ENCODE data around the gene ARHGAP45. TPM values are rescaled to one million over a fixed set of nuclear protein-coding genes. Genes with fewer than 3 reads are reported as not detected.

ARHGAP45 gene
- total RNA-seq, 2 experiments from 2014 or later, result 123 to 136 TPM

GRCh38 chr19:1081301-1082164 lies 14.6 kb downstream of the ARHGAP45 start:
- CTCF ChIA-PET, result interaction anchor here (0.6 to 1.1 kb wide), 4 partner anchors 13 to 383 kb away, joined by 3 to 5 read pairs (median 3); partner anchors contain the start of gene ARHGAP45
- no peak for DNase-seq
- Mint-ChIP-seq H3K9me3 (no peaks in the 10 kb centered on the region), H3K36me3 (ENCODE audit: low read depth) (peaks cover 54% of the 10 kb centered on the region), H3K4me3 (no peak overlapping the region), H3K27ac (no peak overlapping the region), H3K4me1 (ENCODE audit: low read depth) (peaks cover 57% of the 10 kb centered on the region), H3K27me3 (ENCODE audit: low read depth) (no peaks in the 10 kb centered on the region)
- intact Hi-C loops (cut with micrococcal nuclease), result loop anchor here (1.0 to 2.0 kb wide), 2 partner anchors 14 to 15 kb away; partner anchors contain the start of genes ARHGAP45 and POLR2E

- intact Hi-C loops (cut with micrococcal nuclease), result loop anchor here (1.0 to 2.0 kb wide), 2 partner anchors 13 to 16 kb away; partner anchors contain the start of genes ARHGAP45 and POLR2E
- Mint-ChIP-seq H3K27me3 (ENCODE audit: low read depth) (no peaks in the 10 kb centered on the region), H3K36me3 (ENCODE audit: low read depth) (peaks cover 52% of the 10 kb centered on the region), H3K4me1 (ENCODE audit: low read depth) (peaks cover 54% of the 10 kb centered on the region), H3K27ac (peak overlapping the region; percentile 24), H3K4me3 (no peak overlapping the region), H3K9me3 (no peaks in the 10 kb centered on the region)
- CTCF ChIA-PET, result interaction anchor here (0.6 kb wide), 1 partner anchor 12 kb away, joined by 5 read pairs; no protein-coding TSS in a partner anchor
- peak; percentile 92 for DNase-seq
These were observed 15.4 kb downstream of the ARHGAP45 start for GRCh38 chr19:1082165-1082927.

- H3K27ac Mint-ChIP-seq, result no peak overlapping the region
- H3K4me3 Mint-ChIP-seq, result no peak overlapping the region
- no peaks in the 10 kb centered on the region for H3K27me3 Mint-ChIP-seq (ENCODE audit: low read depth)
- intact Hi-C loops (cut with micrococcal nuclease), result loop anchor here (1.0 to 2.0 kb wide), 2 partner anchors 12 to 16 kb away; partner anchors contain the start of genes ARHGAP45 and POLR2E
- CTCF ChIA-PET, result no interaction called here
- peaks cover 50% of the 10 kb centered on the region for H3K36me3 Mint-ChIP-seq (ENCODE audit: low read depth)
- no peak for DNase-seq
- no peaks in the 10 kb centered on the region for H3K9me3 Mint-ChIP-seq
- H3K4me1 Mint-ChIP-seq (ENCODE audit: low read depth), result peaks cover 56% of the 10 kb centered on the region
These were observed 16.2 kb downstream of the ARHGAP45 start for GRCh38 chr19:1082928-1083816.

- peaks cover 59% of the 10 kb centered on the region for H3K4me1 Mint-ChIP-seq (ENCODE audit: low read depth)
- no peak for DNase-seq
- CTCF ChIA-PET, result no interaction called here
These were observed 17.3 kb downstream of the ARHGAP45 start for GRCh38 chr19:1084024-1084868.

GRCh38 chr19:1085053-1085658 lies 18.2 kb downstream of the ARHGAP45 start:
- peaks cover 55% of the 10 kb centered on the region for H3K4me1 Mint-ChIP-seq (ENCODE audit: low read depth)
- no peak for DNase-seq
- no peak overlapping the region for H3K4me3 Mint-ChIP-seq
- intact Hi-C loops (cut with micrococcal nuclease), result no loop called here
- peak overlapping the region; percentile 14 for H3K27ac Mint-ChIP-seq
- H3K36me3 Mint-ChIP-seq (ENCODE audit: low read depth), result peaks cover 39% of the 10 kb centered on the region
- CTCF ChIA-PET, result interaction anchor here (0.6 kb wide), 1 partner anchor 11 kb away, joined by 4 read pairs; no protein-coding TSS in a partner anchor
- no peaks in the 10 kb centered on the region for H3K9me3 Mint-ChIP-seq
- no peaks in the 10 kb centered on the region for H3K27me3 Mint-ChIP-seq (ENCODE audit: low read depth)

More at GRCh38 chr19:1084024-1084868, 17.3 kb downstream of the ARHGAP45 start:
- Mint-ChIP-seq H3K27me3 (ENCODE audit: low read depth) (no peaks in the 10 kb centered on the region), H3K4me3 (no peak overlapping the region), H3K36me3 (ENCODE audit: low read depth) (peaks cover 45% of the 10 kb centered on the region), H3K9me3 (no peaks in the 10 kb centered on the region), H3K27ac (no peak overlapping the region)
- intact Hi-C loops (cut with micrococcal nuclease), result no loop called here

GRCh38 chr19:1085676-1086442 lies 18.9 kb downstream of the ARHGAP45 start:
- Mint-ChIP-seq H3K27me3 (ENCODE audit: low read depth) (no peaks in the 10 kb centered on the region), H3K9me3 (no peaks in the 10 kb centered on the region), H3K36me3 (ENCODE audit: low read depth) (peaks cover 32% of the 10 kb centered on the region), H3K4me3 (no peak overlapping the region), H3K27ac (peak overlapping the region; percentile 14), H3K4me1 (ENCODE audit: low read depth) (peaks cover 54% of the 10 kb centered on the region)
- DNase-seq, result no peak
- intact Hi-C loops (cut with micrococcal nuclease), result no loop called here
- CTCF ChIA-PET, result interaction anchor here (0.6 to 0.9 kb wide), 2 partner anchors 11 to 84 kb away, joined by 3 to 4 read pairs; no protein-coding TSS in a partner anchor

DNA sequence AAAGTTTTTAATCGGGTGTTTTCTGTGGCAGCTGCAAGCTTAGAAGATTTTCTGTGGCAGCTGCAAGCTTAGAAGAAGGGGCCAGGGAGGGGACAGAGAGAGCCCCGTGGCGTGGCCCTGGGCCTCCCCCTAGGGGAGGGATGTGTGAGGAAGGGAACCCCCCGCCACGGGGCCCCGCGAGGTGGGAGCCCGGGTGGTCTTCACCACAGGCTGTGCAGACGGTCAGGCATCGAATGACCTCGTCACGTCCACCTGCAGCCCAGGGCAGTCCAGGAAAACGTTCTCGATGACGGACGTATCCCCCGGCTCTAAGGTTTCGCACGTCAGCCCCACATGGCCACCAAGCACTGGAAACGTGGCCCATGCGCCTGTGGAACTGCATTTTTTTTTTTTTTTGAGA lies 19.6 kb downstream of the ARHGAP45 start:
- intact Hi-C loops (cut with micrococcal nuclease), result no loop called here
- no peak for DNase-seq
- no peaks in the 10 kb centered on the region for H3K27me3 Mint-ChIP-seq (ENCODE audit: low read depth)
- CTCF ChIA-PET, result interaction anchor here (0.6 to 1.5 kb wide), 3 partner anchors 11 to 107 kb away, joined by 3 to 4 read pairs (median 3); no protein-coding TSS in a partner anchor
- H3K36me3 Mint-ChIP-seq (ENCODE audit: low read depth), result peaks cover 27% of the 10 kb centered on the region
- H3K9me3 Mint-ChIP-seq, result no peaks in the 10 kb centered on the region
- H3K4me3 Mint-ChIP-seq, result no peak overlapping the region
- H3K4me1 Mint-ChIP-seq (ENCODE audit: low read depth), result peaks cover 53% of the 10 kb centered on the region
- no peak overlapping the region for H3K27ac Mint-ChIP-seq

GRCh38 chr19:1087813-1088415 lies 20.9 kb downstream of the ARHGAP45 start:
- Mint-ChIP-seq H3K9me3 (no peaks in the 10 kb centered on the region), H3K27me3 (ENCODE audit: low read depth) (no peaks in the 10 kb centered on the region), H3K4me3 (peak overlapping the region; percentile 8), H3K27ac (peak overlapping the region; percentile 81), H3K4me1 (ENCODE audit: low read depth) (peaks cover 47% of the 10 kb centered on the region), H3K36me3 (ENCODE audit: low read depth) (peaks cover 34% of the 10 kb centered on the region)
- intact Hi-C loops (cut with micrococcal nuclease), result loop anchor here (1.0 kb wide), 1 partner anchor 11 kb away; no protein-coding TSS in a partner anchor
- CTCF ChIA-PET, result interaction anchor here (0.6 to 1.5 kb wide), 2 partner anchors 12 to 23 kb away, joined by 3 to 4 read pairs; no protein-coding TSS in a partner anchor
- DNase-seq, result peak; percentile 59

DNA sequence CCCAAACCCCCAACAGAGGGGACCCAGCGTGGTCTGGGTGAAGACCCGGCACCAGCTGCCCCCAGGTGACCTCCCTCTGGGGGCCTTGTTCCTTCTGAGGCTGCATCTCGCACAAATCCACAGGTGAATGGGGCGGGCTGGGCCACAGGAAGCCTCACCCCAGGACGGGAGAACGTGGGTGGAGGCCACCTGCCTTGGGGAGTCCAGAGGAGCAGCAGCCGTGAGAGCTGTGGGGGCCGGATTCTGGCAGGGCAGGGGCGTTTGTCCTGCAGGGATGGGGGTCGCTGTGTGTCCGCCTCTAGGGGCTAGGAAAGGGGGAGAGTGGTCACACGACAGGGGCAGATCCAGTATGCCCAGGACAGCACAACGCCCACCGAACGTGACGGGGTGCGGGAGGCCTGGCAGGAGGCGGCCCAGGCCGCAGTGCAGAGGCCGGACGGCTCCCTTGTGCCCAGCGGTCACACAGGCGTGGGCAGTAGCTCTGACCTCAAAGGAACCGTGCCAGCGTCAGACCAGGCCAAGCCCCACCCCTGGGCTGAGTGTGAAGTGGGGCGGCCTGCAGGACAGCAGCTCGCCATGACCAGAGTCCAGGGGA lies 21.5 kb downstream of the ARHGAP45 start:
- Mint-ChIP-seq H3K9me3 (no peaks in the 10 kb centered on the region), H3K27me3 (ENCODE audit: low read depth) (no peaks in the 10 kb centered on the region), H3K4me3 (no peak overlapping the region), H3K27ac (peak overlapping the region; percentile 81), H3K4me1 (ENCODE audit: low read depth) (peaks cover 47% of the 10 kb centered on the region), H3K36me3 (ENCODE audit: low read depth) (peaks cover 37% of the 10 kb centered on the region)
- intact Hi-C loops (cut with micrococcal nuclease), result loop anchor here (1.0 kb wide), 1 partner anchor 11 kb away; no protein-coding TSS in a partner anchor
- CTCF ChIA-PET, result no interaction called here
- DNase-seq, result peak; percentile 29

All from activated naive CD4-positive, alpha-beta T cell treated with anti-CD3 and anti-CD28 coated beads for 36 hours (primary cell).